ENCODE measurements around the gene CEP290.

DNA sequence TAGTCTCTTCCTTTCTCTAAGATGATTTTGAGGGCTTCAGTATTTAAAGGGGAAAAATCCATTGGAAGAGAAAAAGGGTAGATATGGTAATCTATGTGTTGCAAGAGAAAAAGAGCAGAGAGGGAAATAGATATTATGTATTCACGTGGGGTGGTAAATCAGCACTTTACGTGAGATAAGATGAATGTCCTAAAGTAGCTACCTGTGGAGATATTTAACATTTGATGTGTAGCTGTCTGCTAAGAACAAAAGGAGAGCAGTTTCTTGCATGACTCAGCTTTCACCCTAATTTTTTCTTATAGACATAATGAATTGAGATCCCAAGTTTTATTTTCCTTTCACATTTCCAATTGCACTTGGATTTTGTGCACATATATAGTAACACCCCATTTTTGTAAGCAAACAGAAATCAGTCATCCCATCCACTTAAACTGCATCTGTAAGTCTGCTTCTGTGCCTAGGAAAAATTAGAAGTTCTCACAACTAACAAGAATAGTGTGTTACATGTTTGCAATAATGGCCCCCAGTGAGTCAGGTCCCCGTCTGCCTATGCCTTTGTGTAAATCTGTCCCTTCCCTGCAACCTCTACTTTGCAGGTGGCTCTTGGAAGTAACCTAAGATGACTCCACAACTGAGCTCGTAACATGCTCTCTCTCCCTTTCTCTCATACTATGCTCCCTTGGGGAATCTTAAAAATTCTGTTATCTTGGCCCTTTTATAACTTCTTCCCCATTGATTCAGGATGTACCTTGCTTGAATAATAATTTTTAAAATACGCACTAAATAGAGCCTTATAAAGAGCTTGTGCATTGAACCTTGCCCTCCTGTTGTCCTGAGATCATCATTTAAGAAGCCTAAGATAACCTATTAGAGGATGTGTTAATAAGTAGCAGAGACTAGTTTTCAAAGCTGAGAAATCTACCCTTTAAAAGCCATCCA, 3.9 kb upstream of the CEP290 start:
- TF ChIP-seq, protein P1, sequence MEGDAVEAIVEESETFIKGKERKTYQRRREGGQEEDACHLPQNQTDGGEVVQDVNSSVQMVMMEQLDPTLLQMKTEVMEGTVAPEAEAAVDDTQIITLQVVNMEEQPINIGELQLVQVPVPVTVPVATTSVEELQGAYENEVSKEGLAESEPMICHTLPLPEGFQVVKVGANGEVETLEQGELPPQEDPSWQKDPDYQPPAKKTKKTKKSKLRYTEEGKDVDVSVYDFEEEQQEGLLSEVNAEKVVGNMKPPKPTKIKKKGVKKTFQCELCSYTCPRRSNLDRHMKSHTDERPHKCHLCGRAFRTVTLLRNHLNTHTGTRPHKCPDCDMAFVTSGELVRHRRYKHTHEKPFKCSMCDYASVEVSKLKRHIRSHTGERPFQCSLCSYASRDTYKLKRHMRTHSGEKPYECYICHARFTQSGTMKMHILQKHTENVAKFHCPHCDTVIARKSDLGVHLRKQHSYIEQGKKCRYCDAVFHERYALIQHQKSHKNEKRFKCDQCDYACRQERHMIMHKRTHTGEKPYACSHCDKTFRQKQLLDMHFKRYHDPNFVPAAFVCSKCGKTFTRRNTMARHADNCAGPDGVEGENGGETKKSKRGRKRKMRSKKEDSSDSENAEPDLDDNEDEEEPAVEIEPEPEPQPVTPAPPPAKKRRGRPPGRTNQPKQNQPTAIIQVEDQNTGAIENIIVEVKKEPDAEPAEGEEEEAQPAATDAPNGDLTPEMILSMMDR (conservative IDR thresholded peaks at IDR 0.05; ENCODE audit: low read depth, low read length) = no peak
- TF ChIP-seq EZH2 (IDR thresholded peaks at IDR 0.05; ENCODE audit: borderline replicate concordance, low read depth, low read length, poor library complexity, severe bottlenecking) = no peak

Data from A673 (cell line).